Measurements from ENCODE around the gene SMOC1. TPM values are rescaled to one million over a fixed set of nuclear protein-coding genes. Genes with fewer than 3 reads are reported as not detected.

Gene SMOC1
- total and polyA plus RNA-seq, 8 donors: 1.2 to 3.3 (median 2.1) TPM; not detected in 2

DNA sequence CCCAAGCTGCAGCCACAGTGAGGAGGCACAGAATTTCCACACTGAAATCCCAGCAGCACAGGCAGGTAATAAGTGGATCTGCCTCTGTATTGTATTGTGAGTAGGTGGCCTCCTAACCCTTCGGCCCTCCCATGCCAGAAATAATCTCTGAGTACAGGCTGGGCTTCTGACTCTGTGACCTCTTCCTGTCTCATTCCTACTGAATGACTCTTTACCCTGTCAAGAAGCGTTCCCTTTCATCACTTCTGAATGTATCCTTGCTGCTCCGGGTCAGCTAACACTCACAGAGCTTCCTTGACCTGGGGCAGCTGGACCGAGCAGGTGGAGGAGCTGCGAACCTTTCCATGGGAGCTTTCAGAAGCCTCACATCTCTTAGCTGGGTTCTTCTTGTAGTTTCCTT is 190.0 kb downstream of the SMOC1 start:
- no peak for DNase-seq
- intact Hi-C loops (cut with DNase I; ENCODE audit: low total_unique reads): no loop called here
- no peaks in the 10 kb centered on the region for H3K9me3 ChIP-seq
- H3K27ac ChIP-seq: no peak overlapping the region
- H3K27me3 ChIP-seq: peaks cover 0 to 4% (median 0%) of the 10 kb centered on the region in 3 donors
- no peaks in the 10 kb centered on the region for H3K4me1 ChIP-seq
- no peaks in the 10 kb centered on the region for H3K36me3 ChIP-seq
- TF ChIP-seq EP300 (IDR thresholded peaks at IDR 0.05): no peak
- TF ChIP-seq POLR2AphosphoS5 (IDR thresholded peaks at IDR 0.05): no peak
- TF ChIP-seq, protein P1, sequence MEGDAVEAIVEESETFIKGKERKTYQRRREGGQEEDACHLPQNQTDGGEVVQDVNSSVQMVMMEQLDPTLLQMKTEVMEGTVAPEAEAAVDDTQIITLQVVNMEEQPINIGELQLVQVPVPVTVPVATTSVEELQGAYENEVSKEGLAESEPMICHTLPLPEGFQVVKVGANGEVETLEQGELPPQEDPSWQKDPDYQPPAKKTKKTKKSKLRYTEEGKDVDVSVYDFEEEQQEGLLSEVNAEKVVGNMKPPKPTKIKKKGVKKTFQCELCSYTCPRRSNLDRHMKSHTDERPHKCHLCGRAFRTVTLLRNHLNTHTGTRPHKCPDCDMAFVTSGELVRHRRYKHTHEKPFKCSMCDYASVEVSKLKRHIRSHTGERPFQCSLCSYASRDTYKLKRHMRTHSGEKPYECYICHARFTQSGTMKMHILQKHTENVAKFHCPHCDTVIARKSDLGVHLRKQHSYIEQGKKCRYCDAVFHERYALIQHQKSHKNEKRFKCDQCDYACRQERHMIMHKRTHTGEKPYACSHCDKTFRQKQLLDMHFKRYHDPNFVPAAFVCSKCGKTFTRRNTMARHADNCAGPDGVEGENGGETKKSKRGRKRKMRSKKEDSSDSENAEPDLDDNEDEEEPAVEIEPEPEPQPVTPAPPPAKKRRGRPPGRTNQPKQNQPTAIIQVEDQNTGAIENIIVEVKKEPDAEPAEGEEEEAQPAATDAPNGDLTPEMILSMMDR (IDR thresholded peaks at IDR 0.05): no peak
- no peak for TF ChIP-seq POLR2A (IDR thresholded peaks at IDR 0.05)
- H3K4me3 ChIP-seq: no peak overlapping the region
- 54 to 70% (median 59%) methylated on average over 5 of the region's 5 CpGs for WGBS, 5 donors

DNA sequence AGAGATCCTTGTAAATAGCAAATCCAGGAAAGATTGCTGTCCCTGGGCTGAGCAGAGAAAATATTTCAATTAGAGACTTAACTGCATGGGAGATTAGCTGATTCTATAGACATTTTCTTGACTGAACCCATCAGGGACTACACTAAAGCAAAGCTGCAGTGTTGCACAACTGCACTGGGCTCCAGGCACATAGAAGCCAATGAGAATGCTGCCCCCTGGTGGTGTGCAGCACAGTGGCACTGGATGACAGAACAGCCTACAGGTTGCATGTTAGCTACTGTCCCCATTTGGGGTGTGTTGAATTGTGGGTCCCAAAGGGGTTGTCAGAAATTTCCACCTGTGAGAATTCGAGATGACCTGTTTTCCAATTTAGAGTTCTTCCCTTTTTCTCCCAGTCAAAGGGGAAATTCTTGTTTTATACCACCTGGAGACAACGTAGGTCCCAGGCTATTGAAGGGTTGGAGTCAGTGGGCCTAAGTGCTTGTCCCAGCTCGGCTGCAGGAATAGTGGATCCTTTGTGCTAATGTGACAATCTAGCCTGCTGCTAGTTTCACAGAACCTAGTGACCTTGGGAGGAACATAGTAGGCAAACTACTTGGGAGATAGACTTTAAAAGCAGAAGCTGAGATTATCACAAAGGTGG is 194.8 kb downstream of the SMOC1 start:
- WGBS, 5 donors: 36 to 54% (median 51%) methylated on average over 3 of the region's 3 CpGs
- no peak overlapping the region for H3K4me3 ChIP-seq
- H3K27me3 ChIP-seq: peaks cover 0 to 15% (median 0%) of the 10 kb centered on the region in 3 donors
- intact Hi-C loops (cut with DNase I; ENCODE audit: low total_unique reads): no loop called here
- DNase-seq: peak; percentile 80 to 86
- no peaks in the 10 kb centered on the region for H3K4me1 ChIP-seq
- no peak for TF ChIP-seq POLR2AphosphoS5 (IDR thresholded peaks at IDR 0.05)
- TF ChIP-seq, protein P1 (IDR thresholded peaks at IDR 0.05): peak in 5 of 7 experiments; percentile 59 to 81 (median 79)
- H3K9me3 ChIP-seq: no peaks in the 10 kb centered on the region
- H3K27ac ChIP-seq: no peak overlapping the region
- no peaks in the 10 kb centered on the region for H3K36me3 ChIP-seq

DNA sequence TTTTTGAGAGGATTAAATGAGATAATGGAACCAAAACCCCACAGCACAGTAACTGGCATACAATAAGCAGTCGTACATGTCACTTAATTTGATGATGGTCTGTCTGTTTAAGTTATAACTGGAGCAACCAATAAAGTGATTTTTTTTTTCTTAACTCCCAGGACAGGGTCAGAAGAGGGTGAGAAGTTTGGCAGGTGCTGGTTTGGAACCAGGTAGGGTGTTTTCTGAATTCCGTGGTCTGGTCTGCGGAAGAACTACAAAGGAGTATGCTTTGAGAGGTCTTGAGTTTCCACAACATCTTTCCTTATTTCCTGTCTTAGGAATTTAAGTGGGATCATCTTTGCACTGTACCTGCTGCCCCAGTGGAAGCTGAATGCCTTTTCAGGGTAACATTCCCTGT is 197.8 kb downstream of the SMOC1 start:
- TF ChIP-seq POLR2A (IDR thresholded peaks at IDR 0.05): no peak
- TF ChIP-seq, protein P1 (IDR thresholded peaks at IDR 0.05): no peak
- TF ChIP-seq POLR2AphosphoS5 (IDR thresholded peaks at IDR 0.05): no peak
- TF ChIP-seq EP300 (IDR thresholded peaks at IDR 0.05): no peak
- intact Hi-C loops (cut with DNase I; ENCODE audit: low total_unique reads): no loop called here
- 76 to 93% (median 85%) methylated on average over 3 of the region's 3 CpGs for WGBS, 5 donors
- DNase-seq: no peak
- Histone ChIP-seq H3K36me3 (no peaks in the 10 kb centered on the region), H3K4me3 (no peak overlapping the region), H3K4me1 (no peaks in the 10 kb centered on the region), H3K9me3 (no peaks in the 10 kb centered on the region), H3K27me3 (peaks cover 0 to 23% (median 0%) of the 10 kb centered on the region in 3 donors), H3K27ac (no peak overlapping the region)

DNA sequence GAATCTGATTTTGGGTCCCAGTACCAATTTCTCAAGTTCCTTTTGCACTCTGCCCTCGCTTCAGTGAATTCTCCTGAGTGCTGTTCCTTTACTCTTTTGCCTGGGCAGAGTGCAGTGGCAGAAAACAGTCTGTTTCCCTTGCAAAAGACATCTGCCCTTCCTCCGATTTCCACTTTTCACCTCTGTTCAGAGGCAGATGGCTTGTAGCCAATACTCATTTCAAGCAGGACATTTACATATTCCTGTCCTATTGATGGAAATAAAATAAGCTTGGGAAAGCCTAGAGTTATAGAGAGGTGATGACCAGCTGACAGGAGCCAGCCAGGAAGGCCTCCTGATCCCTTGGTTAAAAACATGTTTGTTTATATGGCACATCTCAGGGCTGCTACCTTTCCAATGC is 198.5 kb downstream of the SMOC1 start:
- no peak overlapping the region for H3K4me3 ChIP-seq
- intact Hi-C loops (cut with DNase I; ENCODE audit: low total_unique reads): no loop called here
- 35 to 72% (median 53%) methylated on average over 2 of the region's 2 CpGs for WGBS, 5 donors
- H3K27ac ChIP-seq: no peak overlapping the region
- no peak for DNase-seq
- H3K27me3 ChIP-seq: peaks cover 0 to 30% (median 0%) of the 10 kb centered on the region in 3 donors
- no peaks in the 10 kb centered on the region for H3K4me1 ChIP-seq
- TF ChIP-seq POLR2A (IDR thresholded peaks at IDR 0.05) (no peak), POLR2AphosphoS5 (IDR thresholded peaks at IDR 0.05) (no peak), EP300 (IDR thresholded peaks at IDR 0.05) (no peak)
- TF ChIP-seq, protein P1 (IDR thresholded peaks at IDR 0.05): no peak
- H3K9me3 ChIP-seq: no peaks in the 10 kb centered on the region
- no peaks in the 10 kb centered on the region for H3K36me3 ChIP-seq

Measured in stomach (tissue), 9 donors.